Mucosa of descending colon (tissue), 3 donors: ENCODE data around the gene NFIA. TPM values are rescaled to one million over a fixed set of nuclear protein-coding genes. Genes with fewer than 3 reads are reported as not detected.

Experiments
- ATAC-seq: fragments of 200-7000 bp; cut with Tn5 transposase; one replicate; pipeline ENCODE4 v1.9.1; 2020; ENCODE audit warnings: mild to moderate bottlenecking, moderate library complexity
- DNase-seq, 3 donors: peaks; one replicate each; pipeline ENCODE4 v3.0.0-alpha.2; 2020
- H3K36me3 ChIP-seq: fragments of 200-600 bp; one replicate; pipeline ENCODE4 v1.8.0; 2021; ENCODE audit warnings: low read depth, mild to moderate bottlenecking
- H3K4me1 ChIP-seq: fragments of 200-600 bp; one replicate; pipeline ENCODE4 v1.8.0; 2021; ENCODE audit warnings: low read depth, mild to moderate bottlenecking
- H3K4me3 ChIP-seq: fragments of 200-600 bp; one replicate; pipeline ENCODE4 v1.8.0; 2021; ENCODE audit warnings: mild to moderate bottlenecking
- H3K9me3 ChIP-seq: fragments of 200-600 bp; one replicate; pipeline ENCODE4 v1.8.0; 2021; ENCODE audit warnings: mild to moderate bottlenecking
- intact Hi-C, 2 donors: fragments of 100-400 bp; cut with DNase I in 1 of 2; cut with micrococcal nuclease in 1 of 2; formaldehyde crosslinking; loops; one replicate each; pipeline versions ENCODE4 v1.11.0 to v1.11.1; 2022; cut with DNase I, micrococcal nuclease
- total RNA-seq, 3 donors: library from RNA; stranded (reverse); fragmentation: NEBNext Ultra II Directional in 2 of 3; extraction: Animal tissue kit (Norgen Biotek cat#: 25700) in 2 of 3; gene quantifications; one replicate each; pipeline versions ENCODE4 v1.2.1 to v1.2.4, GENCODE V29; 2021 to 2023
- TF ChIP-seq, protein P1 (sequence below): fragments of 200-600 bp; IDR thresholded peaks from one replicate; pipeline ENCODE4 v1.8.0; 2022; ENCODE audit warnings: antibody characterized with exemption, mild to moderate bottlenecking
- donor health status: DM: no; HTN: no; CAD: no; lungs with moderate emphysema.
- donor health status: DM: no; HTN: no; CAD: no.
- donor health status: DM: no; HTN: yes; CAD: no.

Gene NFIA
- total RNA-seq, 3 donors from 2014 or later, result 46.4 to 145 (median 51.1) TPM

DNA sequence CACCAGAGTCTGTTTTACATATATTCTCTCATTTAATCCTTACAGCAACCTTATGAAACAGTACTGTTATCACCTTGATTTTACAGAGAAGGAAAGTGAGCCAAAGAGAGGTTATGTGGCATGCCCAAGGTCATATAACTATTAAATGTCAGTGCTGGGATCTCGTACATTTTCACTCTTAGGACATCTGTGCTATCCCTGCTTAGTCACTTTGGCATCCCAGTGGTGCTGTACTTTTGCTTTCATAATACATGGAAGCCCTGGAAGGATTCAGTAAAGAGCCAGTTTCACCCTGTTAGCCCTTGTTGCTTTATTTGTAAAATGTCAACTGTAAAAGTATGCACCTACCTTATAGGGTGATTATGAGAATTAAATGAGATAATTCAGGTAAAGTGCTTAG, 104.4 kb downstream of the NFIA start:
- Histone ChIP-seq H3K4me1 (no peaks in the 10 kb centered on the region), H3K36me3 (no peaks in the 10 kb centered on the region), H3K4me3 (no peak overlapping the region), H3K9me3 (no peaks in the 10 kb centered on the region)
- intact Hi-C loops, result loop anchor here in 1 of 2 donors (10.0 kb wide), 1 partner anchor 102 kb away; the partner anchor contains the start of gene NFIA
- TF ChIP-seq, protein P1, sequence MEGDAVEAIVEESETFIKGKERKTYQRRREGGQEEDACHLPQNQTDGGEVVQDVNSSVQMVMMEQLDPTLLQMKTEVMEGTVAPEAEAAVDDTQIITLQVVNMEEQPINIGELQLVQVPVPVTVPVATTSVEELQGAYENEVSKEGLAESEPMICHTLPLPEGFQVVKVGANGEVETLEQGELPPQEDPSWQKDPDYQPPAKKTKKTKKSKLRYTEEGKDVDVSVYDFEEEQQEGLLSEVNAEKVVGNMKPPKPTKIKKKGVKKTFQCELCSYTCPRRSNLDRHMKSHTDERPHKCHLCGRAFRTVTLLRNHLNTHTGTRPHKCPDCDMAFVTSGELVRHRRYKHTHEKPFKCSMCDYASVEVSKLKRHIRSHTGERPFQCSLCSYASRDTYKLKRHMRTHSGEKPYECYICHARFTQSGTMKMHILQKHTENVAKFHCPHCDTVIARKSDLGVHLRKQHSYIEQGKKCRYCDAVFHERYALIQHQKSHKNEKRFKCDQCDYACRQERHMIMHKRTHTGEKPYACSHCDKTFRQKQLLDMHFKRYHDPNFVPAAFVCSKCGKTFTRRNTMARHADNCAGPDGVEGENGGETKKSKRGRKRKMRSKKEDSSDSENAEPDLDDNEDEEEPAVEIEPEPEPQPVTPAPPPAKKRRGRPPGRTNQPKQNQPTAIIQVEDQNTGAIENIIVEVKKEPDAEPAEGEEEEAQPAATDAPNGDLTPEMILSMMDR, result no peak
- ATAC-seq (no peak), DNase-seq (no peak)

DNA sequence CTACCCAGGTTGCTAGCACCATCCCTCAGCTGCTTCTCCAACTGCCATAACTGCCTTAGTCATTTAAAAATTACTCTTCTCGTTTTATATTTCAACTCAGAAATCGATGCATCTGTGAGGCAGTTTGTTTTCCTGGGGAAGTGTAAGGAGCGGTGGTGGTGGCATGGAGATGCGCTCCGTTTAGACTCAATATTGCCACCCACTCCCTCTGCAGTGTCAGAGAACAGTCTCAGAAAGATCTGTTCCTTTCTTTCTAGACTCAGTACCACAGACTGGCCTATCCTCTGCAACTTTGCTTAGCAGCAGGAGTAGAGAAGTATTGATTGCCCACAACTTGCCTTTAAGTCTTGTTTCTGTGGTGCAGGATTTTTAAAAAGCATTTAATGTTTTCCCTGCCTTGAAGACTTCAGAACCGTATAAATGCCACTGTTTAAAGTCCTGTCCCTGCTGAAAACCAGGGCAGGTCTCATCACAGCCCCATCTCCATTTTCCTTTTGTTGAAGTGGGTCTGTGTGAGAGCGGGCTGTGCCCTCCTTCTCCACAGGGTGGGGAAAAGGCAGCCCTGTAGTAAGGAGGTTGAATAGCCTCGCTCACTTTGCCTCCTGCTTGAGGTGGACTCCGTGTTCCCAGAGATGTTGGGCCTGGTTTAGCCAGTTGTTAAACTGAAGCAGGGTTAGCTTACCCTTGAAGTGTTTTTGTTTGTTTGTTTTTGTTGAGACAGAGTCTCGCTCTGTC, 105.2 kb downstream of the NFIA start:
- H3K4me1 ChIP-seq, result no peaks in the 10 kb centered on the region
- intact Hi-C loops, result loop anchor here in 1 of 2 donors (10.0 kb wide), 1 partner anchor 103 kb away; the partner anchor contains the start of gene NFIA
- DNase-seq, result no peak

DNA sequence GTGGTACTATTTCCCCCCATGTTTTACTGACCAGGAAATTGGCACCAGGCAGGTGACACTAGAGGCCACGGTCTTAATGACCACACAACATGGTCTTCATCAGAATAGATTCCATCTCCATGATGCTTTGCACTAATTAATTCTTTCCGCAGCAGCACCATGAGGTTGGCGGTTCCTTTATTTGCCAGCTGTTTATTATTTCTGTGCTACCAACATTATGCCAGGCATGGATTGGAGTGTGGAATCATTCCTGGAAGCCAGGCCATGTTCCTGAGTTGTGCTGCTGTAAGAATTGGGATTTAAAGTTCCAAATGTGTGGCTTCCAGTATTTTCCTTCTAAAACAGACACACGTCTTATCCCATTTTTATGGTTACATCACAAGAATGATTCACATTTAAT, 107.8 kb downstream of the NFIA start:
- Histone ChIP-seq H3K4me3 (no peak overlapping the region), H3K36me3 (no peaks in the 10 kb centered on the region), H3K9me3 (no peaks in the 10 kb centered on the region), H3K4me1 (no peaks in the 10 kb centered on the region)
- no peak for ATAC-seq
- no peak for DNase-seq
- TF ChIP-seq, protein P1, result no peak
- intact Hi-C loops, result no loop called here

More for the DNA sequence above, 105.2 kb downstream of the NFIA start:
- Histone ChIP-seq H3K36me3 (no peaks in the 10 kb centered on the region), H3K4me3 (no peak overlapping the region), H3K9me3 (no peaks in the 10 kb centered on the region)
- no peak for ATAC-seq
- TF ChIP-seq, protein P1, result no peak

DNA sequence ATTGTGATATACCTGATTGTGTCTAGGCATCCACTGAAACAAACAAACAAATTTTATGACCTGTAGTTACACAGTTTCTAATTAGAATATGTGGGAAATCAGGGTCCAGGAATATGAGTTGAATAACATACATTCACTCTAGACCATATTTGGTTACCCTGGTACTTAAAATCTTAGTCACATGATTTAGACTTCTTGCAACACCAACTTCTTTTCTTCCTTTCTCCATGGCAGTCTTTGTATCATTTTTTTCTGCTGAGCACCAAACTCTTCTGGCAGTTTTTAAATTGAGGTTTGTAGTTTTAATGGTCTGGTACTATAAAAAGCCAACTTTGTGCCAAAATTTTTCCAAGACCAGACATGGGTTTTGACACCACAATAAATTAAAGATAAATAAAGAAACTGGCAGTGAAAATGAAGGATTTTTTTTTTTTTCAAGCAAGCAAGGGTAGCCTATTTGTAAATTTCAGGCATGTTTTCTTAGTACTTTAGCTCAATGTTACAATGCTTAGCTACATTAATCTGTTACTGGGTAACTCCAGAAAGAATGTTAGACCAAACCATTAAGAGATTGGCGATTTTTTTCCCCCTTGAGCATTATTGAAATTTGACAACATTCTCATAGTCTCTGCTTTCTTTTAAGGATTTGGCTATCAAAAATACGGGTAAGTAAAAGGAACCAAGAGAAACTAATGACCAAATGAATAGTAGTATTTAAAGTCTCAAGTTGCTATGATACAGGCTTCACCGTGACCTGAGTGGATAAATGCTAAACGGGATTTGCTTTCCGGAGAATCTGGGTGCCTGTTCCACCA, 108.5 kb downstream of the NFIA start:
- no peak overlapping the region for H3K4me3 ChIP-seq
- H3K9me3 ChIP-seq, result no peaks in the 10 kb centered on the region
- intact Hi-C loops, result no loop called here
- TF ChIP-seq, protein P1, result no peak
- H3K4me1 ChIP-seq, result no peaks in the 10 kb centered on the region
- H3K36me3 ChIP-seq, result no peaks in the 10 kb centered on the region
- no peak for DNase-seq
- ATAC-seq, result no peak

DNA sequence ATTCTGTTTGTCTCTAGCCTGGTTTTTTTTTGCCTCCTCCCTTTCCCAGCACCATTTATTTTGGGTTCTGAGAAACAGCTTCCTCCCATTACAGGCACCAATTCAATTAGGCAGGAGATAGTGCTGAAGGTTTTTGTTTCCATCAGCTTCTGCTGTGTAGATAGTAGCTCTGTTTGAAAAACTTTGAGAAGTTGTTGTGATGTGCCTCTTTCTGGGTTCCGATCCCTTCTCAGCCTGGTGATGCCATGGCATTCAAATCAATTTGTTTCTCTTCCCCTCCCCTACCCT, 109.0 kb downstream of the NFIA start:
- H3K4me1 ChIP-seq, result no peaks in the 10 kb centered on the region
- H3K4me3 ChIP-seq, result no peak overlapping the region
- no peaks in the 10 kb centered on the region for H3K9me3 ChIP-seq
- TF ChIP-seq, protein P1, result no peak
- ATAC-seq, result no peak
- no peak for DNase-seq
- intact Hi-C loops, result no loop called here
- no peaks in the 10 kb centered on the region for H3K36me3 ChIP-seq
